ENCODE results near the gene ACKR2.

GRCh38 chr3:42856544-42856943 is 47.3 kb downstream of the ACKR2 start:
- TF ChIP-seq CTCF (IDR thresholded peaks at IDR 0.05; ENCODE audit: low read depth, low read length) (no peak), MYC (IDR thresholded peaks at IDR 0.05; ENCODE audit: low read depth, low read length) (no peak), POLR2A (IDR thresholded peaks at IDR 0.05; ENCODE audit: extremely low read depth, insufficient read length) (no peak), MAX (IDR thresholded peaks at IDR 0.05; ENCODE audit: low read depth, low read length) (no peak)
